ENCODE data around the gene KPTN. TPM values are rescaled to one million over a fixed set of nuclear protein-coding genes. Genes with fewer than 3 reads are reported as not detected.

Gene KPTN
- polyA plus RNA-seq, 1 donor (not counting 4 experiments of a cell fraction or from before 2014, with no cell fraction given) = 7.3 TPM

DNA sequence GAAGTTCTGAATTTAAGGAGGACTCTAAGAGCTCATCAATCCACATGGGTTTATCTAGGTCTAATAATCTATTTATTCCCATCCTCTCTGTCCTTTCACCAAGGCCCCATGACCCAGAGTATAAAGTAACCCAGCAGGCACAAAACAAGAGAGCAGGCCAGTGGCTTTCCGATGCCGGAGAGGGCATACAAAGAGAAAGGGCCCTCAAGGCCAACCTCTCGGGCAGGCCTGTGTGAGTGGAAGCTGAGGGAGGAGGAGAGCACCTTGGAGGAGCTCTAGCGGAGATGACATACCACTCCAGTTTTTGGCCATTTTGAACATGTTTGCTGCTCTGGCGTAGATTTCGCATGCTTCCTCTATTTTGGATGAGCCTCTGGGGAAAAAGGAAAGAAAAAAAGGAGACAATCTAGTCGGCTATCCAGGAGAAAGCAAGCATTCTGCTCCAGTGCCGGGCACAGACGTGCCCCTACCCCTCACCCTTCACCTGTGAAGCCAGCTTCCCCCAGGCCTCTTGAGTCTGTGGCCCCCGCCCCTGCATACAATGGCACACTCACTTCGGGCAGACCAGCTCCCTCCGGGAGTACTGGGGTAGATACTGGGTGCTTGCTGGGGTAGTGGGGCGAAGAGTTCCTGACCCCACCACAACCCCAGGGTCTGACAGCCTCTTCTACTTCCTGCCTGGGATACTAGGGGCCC, 19.3 kb upstream of the KPTN start:
- Histone ChIP-seq H3K4me1 (ENCODE audit: control insufficient read depth, extremely low read depth, insufficient read depth, low read length) (no peaks in the 10 kb centered on the region), H3K9ac (ENCODE audit: control insufficient read depth, extremely low read depth, insufficient read depth, low read length) (no peak overlapping the region), H3K4me3 (ENCODE audit: control insufficient read depth in 2 of 3, extremely low read depth in 1 of 3, insufficient read depth in 2 of 3, low read depth in 1 of 3, low read length in 3 of 3) (no peak overlapping the region), H3K36me3 (ENCODE audit: control insufficient read depth in 2 of 2, extremely low read depth in 1 of 2, insufficient read depth in 2 of 2, low read length in 2 of 2) (peaks cover 34 to 41% of the 10 kb centered on the region in 2 experiments), H4K20me1 (ENCODE audit: control insufficient read depth, extremely low read depth, insufficient read depth, low read length) (peaks cover 5% of the 10 kb centered on the region), H3K9me3 (ENCODE audit: control insufficient read depth, low read depth, low read length) (no peaks in the 10 kb centered on the region), H3K4me2 (ENCODE audit: control insufficient read depth, extremely low read depth, insufficient read depth, low read depth, low read length) (no peak overlapping the region), H3K27me3 (ENCODE audit: control insufficient read depth, extremely low read depth, insufficient read depth, low read length) (no peaks in the 10 kb centered on the region), H3K9me1 (ENCODE audit: control insufficient read depth, extremely low read depth, insufficient read depth, low read length) (no peaks in the 10 kb centered on the region), H3K27ac (ENCODE audit: control insufficient read depth, insufficient read depth, low read length) (no peak overlapping the region), H3K79me2 (ENCODE audit: control insufficient read depth, insufficient read depth, low read length) (peaks cover 35% of the 10 kb centered on the region), H2AFZ (ENCODE audit: control insufficient read depth, low read length) (no peak overlapping the region)
- DNase-seq (ENCODE audit: low read depth, low spot score) = no peak
- no peak for TF ChIP-seq EZH2 (IDR thresholded peaks at IDR 0.05; ENCODE audit: low read length)
- TF ChIP-seq, protein P1, sequence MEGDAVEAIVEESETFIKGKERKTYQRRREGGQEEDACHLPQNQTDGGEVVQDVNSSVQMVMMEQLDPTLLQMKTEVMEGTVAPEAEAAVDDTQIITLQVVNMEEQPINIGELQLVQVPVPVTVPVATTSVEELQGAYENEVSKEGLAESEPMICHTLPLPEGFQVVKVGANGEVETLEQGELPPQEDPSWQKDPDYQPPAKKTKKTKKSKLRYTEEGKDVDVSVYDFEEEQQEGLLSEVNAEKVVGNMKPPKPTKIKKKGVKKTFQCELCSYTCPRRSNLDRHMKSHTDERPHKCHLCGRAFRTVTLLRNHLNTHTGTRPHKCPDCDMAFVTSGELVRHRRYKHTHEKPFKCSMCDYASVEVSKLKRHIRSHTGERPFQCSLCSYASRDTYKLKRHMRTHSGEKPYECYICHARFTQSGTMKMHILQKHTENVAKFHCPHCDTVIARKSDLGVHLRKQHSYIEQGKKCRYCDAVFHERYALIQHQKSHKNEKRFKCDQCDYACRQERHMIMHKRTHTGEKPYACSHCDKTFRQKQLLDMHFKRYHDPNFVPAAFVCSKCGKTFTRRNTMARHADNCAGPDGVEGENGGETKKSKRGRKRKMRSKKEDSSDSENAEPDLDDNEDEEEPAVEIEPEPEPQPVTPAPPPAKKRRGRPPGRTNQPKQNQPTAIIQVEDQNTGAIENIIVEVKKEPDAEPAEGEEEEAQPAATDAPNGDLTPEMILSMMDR (optimal IDR thresholded peaks at IDR 0.05 in 1 of 3, IDR thresholded peaks at IDR 0.05 in 1 of 3, conservative IDR thresholded peaks at IDR 0.05 in 1 of 3; ENCODE audit: extremely low read depth in 1 of 3, insufficient read depth in 2 of 3, low read length in 3 of 3) = no peak
- no peak for FAIRE-seq
- dilution Hi-C loops (cut with MboI; ENCODE audit: extremely low pct_ligation_motif_present, low sequenced_read_pairs) = no loop called here

- FAIRE-seq (no peak), DNase-seq (ENCODE audit: low read depth, low spot score) (no peak)
- Histone ChIP-seq H3K4me3 (ENCODE audit: control insufficient read depth in 2 of 3, extremely low read depth in 1 of 3, insufficient read depth in 2 of 3, low read depth in 1 of 3, low read length in 3 of 3) (no peak overlapping the region), H4K20me1 (ENCODE audit: control insufficient read depth, extremely low read depth, insufficient read depth, low read length) (peaks cover 5% of the 10 kb centered on the region), H3K9ac (ENCODE audit: control insufficient read depth, extremely low read depth, insufficient read depth, low read length) (no peak overlapping the region), H3K4me1 (ENCODE audit: control insufficient read depth, extremely low read depth, insufficient read depth, low read length) (no peaks in the 10 kb centered on the region), H2AFZ (ENCODE audit: control insufficient read depth, low read length) (no peak overlapping the region), H3K27me3 (ENCODE audit: control insufficient read depth, extremely low read depth, insufficient read depth, low read length) (no peaks in the 10 kb centered on the region), H3K9me1 (ENCODE audit: control insufficient read depth, extremely low read depth, insufficient read depth, low read length) (no peaks in the 10 kb centered on the region), H3K79me2 (ENCODE audit: control insufficient read depth, insufficient read depth, low read length) (peaks cover 8% of the 10 kb centered on the region), H3K36me3 (ENCODE audit: control insufficient read depth in 2 of 2, extremely low read depth in 1 of 2, insufficient read depth in 2 of 2, low read length in 2 of 2) (peaks cover 40 to 48% of the 10 kb centered on the region in 2 experiments), H3K4me2 (ENCODE audit: control insufficient read depth, extremely low read depth, insufficient read depth, low read depth, low read length) (no peak overlapping the region), H3K27ac (ENCODE audit: control insufficient read depth, insufficient read depth, low read length) (no peak overlapping the region), H3K9me3 (ENCODE audit: control insufficient read depth, low read depth, low read length) (no peaks in the 10 kb centered on the region)
- TF ChIP-seq, protein P1 (optimal IDR thresholded peaks at IDR 0.05 in 1 of 3, IDR thresholded peaks at IDR 0.05 in 1 of 3, conservative IDR thresholded peaks at IDR 0.05 in 1 of 3; ENCODE audit: extremely low read depth in 1 of 3, insufficient read depth in 2 of 3, low read length in 3 of 3) = no peak
- TF ChIP-seq EZH2 (IDR thresholded peaks at IDR 0.05; ENCODE audit: low read length) = no peak
- dilution Hi-C loops (cut with MboI; ENCODE audit: extremely low pct_ligation_motif_present, low sequenced_read_pairs) = no loop called here
These were observed 16.1 kb upstream of the KPTN start for GRCh38 chr19:47499863-47500830.
